ENCODE data around the gene TENT5A.

GRCh38 chr6:81785377-81785776 lies 32.9 kb upstream of the TENT5A start:
- no peak for TF ChIP-seq GATA3 (IDR thresholded peaks at IDR 0.05; ENCODE audit: low read depth, low read length)
- no peak for TF ChIP-seq GATA2 (IDR thresholded peaks at IDR 0.05; ENCODE audit: low read depth, low read length)
